Fibroblast of upper back skin (primary cell): ENCODE data around the gene WDTC1.
"Not testable (repeated sequence)": the region's sequence is repeated elsewhere in the genome, so short reads cannot be mapped to it uniquely, and the experiment has no call there.

Experiments used
- DNase-seq: peaks from one replicate; pipeline ENCODE4 v3.0.0-alpha.2; 2013

Gene WDTC1

DNA sequence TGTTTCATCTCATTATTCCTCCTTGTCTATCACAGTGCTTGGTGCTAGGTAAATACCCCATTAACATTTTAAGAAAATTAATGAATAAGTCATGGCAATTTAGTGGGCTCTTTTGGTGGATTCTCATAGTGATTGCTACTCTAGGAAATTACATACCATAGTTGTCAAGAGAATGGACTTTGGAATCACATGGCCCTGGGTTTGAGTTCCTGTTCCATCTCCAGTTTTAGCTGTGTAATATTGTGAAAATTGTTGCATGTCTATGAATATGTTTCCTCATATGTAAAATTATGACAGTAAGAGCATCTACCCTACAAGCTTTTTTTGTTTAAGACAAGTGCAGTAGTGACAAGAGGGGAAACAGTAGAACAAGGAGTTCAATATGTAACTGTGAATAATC is 20.7 kb downstream of the WDTC1 start:
- DNase-seq, result no peak

DNA sequence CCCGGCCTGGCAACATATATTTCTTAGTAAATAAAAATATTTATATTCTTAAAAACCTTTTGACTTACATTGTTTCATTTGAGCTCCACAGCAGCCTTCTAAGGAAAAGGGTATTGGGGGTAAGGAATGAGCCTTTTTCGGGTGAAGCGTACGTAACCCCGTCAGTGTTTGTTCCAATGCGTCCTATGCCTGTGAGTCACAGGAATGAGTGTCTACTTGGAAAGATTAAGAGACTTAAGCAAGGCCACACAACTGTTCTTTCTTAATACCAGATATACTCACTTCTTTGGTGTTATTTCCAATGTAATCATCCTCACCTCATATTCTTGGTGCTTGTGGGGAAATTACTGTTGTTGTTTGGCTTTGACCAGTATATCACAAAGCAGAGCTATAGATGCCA is 22.7 kb downstream of the WDTC1 start:
- no peak for DNase-seq

DNA sequence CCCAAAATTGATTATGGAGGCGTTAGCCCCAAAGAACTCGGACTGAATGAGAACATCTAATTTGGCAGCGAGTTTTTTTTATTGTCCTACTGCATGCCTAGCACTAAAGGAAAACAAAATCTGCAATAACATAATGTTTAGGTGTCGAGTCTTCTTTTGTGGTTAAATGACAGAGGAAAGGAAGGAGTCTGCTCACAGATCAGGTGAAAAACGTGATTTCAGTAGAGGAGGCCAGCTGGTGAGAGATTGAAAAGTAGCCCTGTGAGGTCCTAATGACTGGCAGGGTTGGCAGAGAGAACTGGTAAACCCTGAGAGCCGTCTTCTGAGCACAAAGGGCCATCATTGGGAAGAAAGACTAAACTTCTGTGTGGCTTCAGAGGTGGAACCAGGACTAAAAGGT is 24.2 kb downstream of the WDTC1 start:
- no peak for DNase-seq

DNA sequence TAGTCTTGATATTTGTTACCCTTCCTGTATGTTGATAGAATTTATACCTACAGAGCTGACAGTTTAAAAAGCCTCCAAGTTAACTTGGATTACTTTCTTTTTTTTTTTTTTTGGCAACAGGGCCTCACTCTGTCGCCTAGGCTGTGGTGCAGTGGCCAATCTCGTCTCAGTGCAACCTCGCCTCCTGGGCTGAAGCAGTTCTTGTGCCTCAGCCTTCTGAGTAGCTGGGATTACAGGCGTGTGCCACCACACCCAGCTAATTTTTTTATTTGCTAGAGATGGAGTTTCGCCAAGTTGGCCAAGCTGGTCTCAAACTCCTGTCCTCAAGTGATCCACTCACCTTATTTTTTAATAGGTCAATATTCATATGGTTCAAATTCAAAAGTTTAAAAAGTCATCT is 32.7 kb downstream of the WDTC1 start:
- DNase-seq, result no peak

GRCh38 chr1:27269276-27269675 is 34.8 kb downstream of the WDTC1 start:
- DNase-seq, result no peak

- DNase-seq, result no peak
Observed at GRCh38 chr1:27274204-27274603, 39.8 kb downstream of the WDTC1 start.

- no peak for DNase-seq
Observed at GRCh38 chr1:27275696-27276095, 41.3 kb downstream of the WDTC1 start.

- peak; percentile 78 for DNase-seq
Observed at GRCh38 chr1:27284425-27285273, 50.2 kb downstream of the WDTC1 start.

GRCh38 chr1:27285274-27285660 is 50.8 kb downstream of the WDTC1 start:
- DNase-seq, result no peak

DNA sequence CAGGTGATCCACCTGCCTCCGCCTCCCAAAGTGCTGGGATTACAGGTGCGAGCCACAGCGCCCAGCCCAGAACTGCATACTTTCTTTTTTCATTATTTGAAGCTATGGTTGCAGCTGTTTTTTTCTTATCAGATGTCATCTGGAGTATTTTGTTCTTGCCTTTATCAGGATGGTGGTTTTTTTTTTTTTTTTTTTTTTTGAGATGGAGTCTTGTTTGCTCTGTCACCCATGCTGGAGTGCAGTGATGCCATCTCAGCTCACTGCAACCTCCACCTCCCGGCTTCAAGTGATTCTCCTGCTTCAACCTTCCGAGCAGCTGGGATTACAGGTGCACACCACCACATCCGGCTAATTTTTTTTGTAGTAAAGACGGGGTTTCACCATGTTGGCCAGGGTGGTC is 51.4 kb downstream of the WDTC1 start:
- DNase-seq, result not testable (repeated sequence)

GRCh38 chr1:27289125-27289524 is 54.7 kb downstream of the WDTC1 start:
- DNase-seq, result not testable (repeated sequence)

GRCh38 chr1:27290581-27290980 is 56.1 kb downstream of the WDTC1 start:
- no peak for DNase-seq

GRCh38 chr1:27292106-27292505 is 57.7 kb downstream of the WDTC1 start:
- DNase-seq, result peak; percentile 6

GRCh38 chr1:27293915-27294314 is 59.5 kb downstream of the WDTC1 start:
- no peak for DNase-seq

GRCh38 chr1:27296773-27297291 is 62.4 kb downstream of the WDTC1 start:
- DNase-seq, result peak; percentile 69

DNA sequence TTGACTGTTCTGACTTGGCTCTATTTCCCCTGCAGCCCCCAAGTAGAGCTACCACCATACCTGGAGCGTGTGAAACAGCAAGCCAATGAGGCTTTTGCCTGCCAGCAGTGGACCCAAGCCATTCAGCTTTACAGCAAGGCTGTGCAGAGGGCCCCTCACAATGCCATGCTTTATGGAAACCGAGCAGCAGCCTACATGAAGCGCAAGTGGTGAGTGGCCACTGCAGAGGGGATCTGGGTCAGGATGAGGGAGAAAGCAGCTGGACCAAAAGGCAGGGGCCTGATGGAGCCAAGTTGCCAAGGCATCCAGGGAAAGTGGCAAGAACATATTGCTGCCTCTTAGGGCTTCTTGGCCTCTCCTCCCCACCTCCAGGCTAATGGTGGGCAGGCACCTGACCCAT is 63.5 kb downstream of the WDTC1 start:
- DNase-seq, result no peak

DNA sequence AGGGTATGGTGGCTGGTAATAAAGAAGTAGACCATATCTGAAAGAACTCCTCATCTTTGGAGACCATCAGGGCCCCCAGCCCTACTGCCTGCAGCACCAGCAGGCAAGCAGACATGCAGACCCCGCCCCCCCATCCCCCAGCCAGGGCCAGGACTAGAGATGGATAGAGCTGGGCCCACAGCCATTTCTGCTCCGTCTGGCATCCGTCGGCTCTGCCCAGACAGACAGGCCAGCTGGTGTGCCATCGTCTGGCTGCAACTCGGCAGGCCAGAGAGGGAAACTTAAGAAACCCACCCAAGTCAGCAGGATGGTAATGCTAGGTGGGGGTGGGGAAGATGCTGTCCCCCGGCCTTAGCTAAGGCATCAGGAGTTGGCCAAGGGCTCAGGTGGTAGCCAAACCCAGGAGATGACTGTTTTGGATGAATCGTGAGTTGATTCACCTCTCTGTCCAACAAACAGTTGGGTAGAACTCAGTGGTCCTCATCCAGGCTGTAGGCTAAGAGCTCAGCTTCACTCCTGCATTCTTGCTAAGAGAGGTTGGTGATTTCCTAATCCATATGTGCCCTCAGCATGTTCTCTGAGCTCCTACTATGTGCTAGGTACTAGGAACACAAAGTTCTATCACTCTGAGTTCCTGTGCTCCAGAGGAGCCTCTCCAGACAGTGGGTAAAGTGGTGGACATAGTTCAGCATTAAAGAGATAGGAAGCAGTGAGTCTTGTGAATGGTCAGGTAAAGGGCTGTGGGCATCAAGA is 64.4 kb downstream of the WDTC1 start:
- no peak for DNase-seq

DNA sequence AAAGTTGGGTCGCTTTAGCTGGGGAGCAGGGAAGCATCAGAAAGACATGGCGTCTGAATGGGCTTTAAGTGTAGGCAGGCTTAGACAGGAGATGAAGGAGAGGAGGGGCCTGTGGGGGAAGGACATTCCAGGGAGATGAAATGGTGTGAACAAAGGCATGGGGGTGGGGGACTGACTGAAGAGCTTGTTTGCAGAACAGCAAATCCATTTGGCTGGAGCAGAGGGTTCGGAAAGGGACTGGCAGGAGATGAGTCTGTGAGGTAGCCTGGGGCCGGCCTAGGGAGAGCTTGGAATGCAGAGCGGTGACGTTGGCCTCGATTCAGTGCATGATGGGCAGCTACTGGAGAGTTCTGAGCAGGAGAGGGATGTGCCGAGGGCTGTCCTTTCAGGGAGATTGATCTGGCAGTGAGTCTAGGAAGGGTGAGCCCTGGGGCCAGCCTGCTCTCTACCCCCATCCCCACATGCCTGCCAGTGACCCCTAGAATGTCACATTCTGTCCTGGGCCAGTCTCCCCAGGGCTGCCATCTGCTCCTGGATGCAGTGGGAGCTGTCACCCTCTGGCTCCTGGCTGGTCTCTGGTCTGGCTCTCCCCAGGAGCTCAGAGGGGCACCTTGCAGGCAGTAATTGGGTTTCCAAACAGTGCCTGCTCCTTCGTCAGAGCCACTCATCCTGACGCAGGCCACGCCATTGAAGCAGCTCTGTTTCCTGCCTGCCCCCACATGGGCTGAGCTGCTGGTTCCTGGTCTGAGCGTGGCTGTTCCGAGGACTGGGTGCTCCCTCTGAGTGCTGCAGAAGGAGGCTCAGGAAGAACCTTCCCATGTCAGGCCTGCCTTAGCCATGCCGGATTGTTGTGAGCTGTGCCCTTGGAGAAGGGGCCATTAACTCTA is 65.2 kb downstream of the WDTC1 start:
- DNase-seq, result peak; percentile 100

- peak; percentile 99 for DNase-seq
Observed at GRCh38 chr1:27300341-27301051, 66.1 kb downstream of the WDTC1 start.

DNA sequence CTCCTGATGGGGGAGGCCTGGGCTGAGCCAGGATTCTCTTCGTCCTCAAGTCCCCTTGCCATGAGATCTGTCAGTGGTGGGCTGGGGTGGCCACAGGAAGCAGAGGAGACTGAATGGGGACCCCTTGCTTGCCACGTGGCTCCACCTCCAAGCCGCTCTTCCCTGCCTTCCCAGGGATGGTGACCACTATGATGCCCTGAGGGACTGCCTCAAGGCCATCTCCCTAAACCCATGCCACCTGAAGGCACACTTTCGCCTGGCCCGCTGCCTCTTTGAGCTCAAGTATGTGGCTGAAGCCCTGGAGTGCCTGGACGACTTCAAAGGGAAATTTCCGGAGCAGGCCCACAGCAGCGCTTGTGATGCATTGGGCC is 66.6 kb downstream of the WDTC1 start:
- no peak for DNase-seq

DNA sequence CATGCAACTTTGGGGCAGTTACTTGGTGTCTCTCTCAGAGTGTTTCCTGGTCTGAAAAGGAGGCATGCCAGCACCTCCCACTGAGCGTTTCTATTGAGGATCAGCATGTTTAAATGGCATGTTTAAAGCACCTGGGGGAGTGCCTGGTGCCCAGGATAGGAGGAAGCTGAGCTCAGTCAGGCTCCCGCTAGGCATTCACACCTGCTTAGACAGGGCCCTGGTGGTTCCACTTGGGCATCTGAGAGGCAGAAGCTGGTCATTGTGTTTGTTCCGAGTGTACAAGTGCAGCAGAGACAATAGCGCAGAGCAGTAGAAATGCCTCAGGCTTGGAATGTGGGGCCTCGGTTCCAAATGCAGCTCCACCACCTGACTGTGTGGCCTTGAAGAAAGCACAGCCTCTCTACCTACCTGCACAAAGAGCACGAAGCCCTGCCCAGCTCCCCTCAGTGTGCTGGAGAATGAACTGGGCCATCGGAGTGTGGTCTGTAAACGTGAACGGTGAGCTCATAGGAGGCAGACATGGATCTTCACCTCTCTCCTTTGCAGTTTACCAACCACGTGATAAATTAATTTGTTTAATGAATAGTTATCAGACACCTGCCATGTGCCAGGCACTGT is 67.3 kb downstream of the WDTC1 start:
- no peak for DNase-seq

- DNase-seq, result no peak
Observed at GRCh38 chr1:27302612-27303011, 68.2 kb downstream of the WDTC1 start.
